ENCODE results near the gene OTX1.

The OTX1 gene

DNA sequence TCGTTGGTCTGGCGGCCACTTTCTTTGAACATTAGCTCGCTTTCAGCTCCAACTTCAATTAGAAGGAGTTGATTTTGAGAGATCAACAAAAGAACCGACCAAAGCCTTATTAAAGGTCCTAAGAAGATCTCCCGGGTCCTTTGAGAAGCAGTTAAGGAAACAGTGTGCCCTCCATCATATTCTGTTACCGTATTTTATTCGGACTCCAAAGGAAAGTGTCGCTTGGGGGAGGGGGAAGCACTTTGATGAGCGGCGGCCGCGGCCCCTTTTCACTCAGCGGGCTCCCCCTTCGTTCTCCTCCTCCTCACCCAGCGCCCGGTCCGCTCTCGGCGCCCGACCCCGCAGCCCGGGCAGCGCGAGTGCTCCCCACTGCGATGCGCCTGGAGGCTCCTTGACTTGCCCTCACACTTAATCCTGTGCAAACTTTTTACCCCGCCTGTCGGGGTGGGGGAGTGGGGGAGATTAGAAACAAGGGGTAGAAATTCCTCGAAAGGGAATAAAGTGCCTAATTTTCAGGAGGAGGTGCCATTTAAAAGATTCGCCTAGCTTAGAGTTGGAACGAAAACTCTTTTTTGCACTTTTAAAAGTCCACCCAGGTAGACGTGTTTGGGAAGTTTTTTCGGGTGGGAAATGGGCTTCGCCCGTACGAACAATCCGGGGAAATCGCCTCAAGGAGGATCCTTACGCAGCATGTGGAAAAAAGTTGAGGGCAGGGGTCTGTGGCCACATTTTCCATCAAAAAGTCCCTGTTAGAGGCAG lies 1.2 kb upstream of the OTX1 start:
- H3K4me3 ChIP-seq (ENCODE audit: low read depth, low read length), result peak overlapping the region; percentile 67
- no peak for DNase-seq (ENCODE audit: low read depth)
- TF ChIP-seq, protein P1, sequence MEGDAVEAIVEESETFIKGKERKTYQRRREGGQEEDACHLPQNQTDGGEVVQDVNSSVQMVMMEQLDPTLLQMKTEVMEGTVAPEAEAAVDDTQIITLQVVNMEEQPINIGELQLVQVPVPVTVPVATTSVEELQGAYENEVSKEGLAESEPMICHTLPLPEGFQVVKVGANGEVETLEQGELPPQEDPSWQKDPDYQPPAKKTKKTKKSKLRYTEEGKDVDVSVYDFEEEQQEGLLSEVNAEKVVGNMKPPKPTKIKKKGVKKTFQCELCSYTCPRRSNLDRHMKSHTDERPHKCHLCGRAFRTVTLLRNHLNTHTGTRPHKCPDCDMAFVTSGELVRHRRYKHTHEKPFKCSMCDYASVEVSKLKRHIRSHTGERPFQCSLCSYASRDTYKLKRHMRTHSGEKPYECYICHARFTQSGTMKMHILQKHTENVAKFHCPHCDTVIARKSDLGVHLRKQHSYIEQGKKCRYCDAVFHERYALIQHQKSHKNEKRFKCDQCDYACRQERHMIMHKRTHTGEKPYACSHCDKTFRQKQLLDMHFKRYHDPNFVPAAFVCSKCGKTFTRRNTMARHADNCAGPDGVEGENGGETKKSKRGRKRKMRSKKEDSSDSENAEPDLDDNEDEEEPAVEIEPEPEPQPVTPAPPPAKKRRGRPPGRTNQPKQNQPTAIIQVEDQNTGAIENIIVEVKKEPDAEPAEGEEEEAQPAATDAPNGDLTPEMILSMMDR (IDR thresholded peaks at IDR 0.05; ENCODE audit: insufficient read depth, low read depth, low read length, missing control alignments), result no peak

DNA sequence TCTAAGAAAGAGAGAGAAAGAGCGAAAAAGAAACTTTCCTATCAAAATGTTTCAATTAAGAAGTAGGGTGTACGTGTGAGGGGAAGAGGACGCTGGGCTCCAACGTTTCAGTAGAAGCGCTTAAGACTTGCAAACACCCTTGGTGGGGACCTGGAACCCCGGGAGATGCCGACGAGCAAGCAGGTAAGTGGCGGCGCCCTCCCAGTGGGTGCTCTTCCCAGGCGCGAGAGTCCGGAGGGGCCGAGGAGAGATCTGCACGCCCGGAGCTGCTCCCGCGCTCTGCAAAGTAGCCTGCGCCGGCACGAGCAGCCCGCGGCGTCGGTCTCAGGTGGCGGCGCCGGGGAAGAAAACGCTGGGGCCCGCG lies 678 bp upstream of the OTX1 start:
- peak; percentile 48 for DNase-seq (ENCODE audit: low read depth)
- H3K4me3 ChIP-seq (ENCODE audit: low read depth, low read length), result peak overlapping the region; percentile 67
- TF ChIP-seq, protein P1 (IDR thresholded peaks at IDR 0.05; ENCODE audit: insufficient read depth, low read depth, low read length, missing control alignments), result no peak

DNA sequence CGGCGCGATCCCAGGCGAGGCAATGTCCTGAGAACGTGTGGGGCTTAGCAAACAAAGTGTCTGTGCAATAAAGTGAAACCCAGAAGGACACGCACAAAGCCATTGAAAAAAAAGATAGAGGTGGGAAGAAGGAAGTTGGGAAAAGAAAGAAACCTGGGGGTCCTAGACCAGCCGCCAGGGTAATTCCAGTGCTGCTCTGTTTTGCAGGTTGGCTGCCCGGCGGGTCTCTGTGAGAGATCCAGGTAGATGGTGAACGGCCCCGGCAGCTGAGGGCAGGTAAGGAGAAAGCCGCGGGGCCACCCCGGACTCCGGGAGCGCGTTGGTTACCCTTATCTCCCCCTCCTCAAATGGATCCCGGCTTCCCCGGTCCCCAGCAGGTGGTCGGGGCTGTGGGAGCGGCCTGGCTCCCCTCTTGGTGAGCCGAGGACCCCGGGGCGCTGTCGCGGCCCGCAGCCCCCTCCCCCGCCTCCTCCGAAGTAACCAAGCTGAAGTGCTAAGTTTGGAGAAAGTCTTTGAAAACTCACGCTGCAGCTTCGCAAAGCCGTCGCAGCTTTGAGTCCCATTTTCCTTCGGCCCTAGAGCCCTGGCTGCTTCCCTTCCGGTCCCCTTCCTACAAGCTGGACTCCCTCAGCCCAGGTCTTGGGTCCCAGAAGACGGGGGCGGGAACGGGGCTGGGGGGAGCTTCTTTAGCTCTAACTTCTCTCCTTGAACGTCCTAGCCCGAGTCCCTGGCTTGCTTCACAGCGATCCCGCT lies 588 bp downstream of the OTX1 start:
- peak overlapping the region; percentile 68 for H3K4me3 ChIP-seq (ENCODE audit: low read depth, low read length)
- DNase-seq (ENCODE audit: low read depth), result peak; percentile 7
- TF ChIP-seq, protein P1 (IDR thresholded peaks at IDR 0.05; ENCODE audit: insufficient read depth, low read depth, low read length, missing control alignments), result no peak

DNA sequence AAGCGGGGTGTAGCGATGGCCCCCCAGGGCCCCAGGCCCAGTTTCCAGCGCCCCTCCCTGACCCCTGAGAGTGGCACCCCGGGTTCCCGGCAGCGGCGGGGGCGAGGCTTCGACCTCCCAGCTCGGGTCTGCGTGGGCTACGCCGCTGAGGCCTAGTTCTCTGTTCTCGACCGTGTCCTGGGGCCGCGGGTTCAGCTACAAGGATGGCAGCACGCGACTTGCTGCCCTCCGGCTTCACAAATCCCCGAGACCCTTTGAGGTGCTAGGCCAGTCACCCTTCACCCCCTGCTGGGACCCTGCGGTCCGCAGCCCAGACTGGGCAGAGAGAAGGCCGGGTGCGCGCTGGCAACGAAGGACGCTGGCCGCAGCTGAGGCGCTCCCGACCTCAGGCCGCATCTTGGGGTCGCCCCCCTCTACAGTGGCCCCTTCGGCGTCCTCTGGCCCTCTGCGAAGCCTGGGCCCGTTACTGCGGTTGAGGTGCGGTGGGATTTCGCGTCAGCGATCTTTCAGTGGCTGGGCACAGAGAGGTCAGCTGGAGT lies 1.2 kb downstream of the OTX1 start:
- no peak for DNase-seq (ENCODE audit: low read depth)
- TF ChIP-seq, protein P1 (IDR thresholded peaks at IDR 0.05; ENCODE audit: insufficient read depth, low read depth, low read length, missing control alignments), result no peak
- no peak overlapping the region for H3K4me3 ChIP-seq (ENCODE audit: low read depth, low read length)

DNA sequence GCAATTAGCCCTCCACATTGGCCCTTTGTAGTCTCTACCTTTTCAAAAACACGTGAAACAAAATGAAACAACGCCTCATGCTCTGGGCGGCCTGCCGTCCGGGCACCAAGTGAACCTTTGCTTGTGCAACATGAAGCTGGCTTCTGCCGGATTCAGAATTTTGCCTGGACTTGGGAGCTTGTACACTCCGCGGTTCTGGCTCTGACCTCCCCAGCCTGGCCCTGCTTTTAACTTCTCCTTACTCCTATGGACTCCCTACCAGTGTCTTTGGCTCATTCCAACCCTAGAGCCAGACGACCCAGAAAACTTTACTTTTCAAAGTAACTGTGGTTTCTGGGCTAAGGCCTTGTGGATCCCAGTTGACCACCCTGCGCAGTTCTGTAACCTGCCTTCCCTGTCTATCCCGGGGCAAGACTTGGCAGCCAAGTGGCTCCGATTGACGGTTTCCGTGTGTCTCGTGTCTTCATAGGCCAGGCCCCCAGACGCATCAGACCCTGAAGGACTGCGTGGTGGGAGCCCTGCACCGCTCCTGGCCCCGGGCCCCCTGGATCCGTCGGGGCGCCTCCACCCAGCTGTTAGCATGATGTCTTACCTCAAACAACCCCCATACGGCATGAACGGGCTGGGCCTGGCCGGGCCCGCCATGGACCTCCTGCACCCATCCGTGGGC lies 1.9 kb downstream of the OTX1 start:
- TF ChIP-seq, protein P1 (IDR thresholded peaks at IDR 0.05; ENCODE audit: insufficient read depth, low read depth, low read length, missing control alignments), result no peak
- H3K4me3 ChIP-seq (ENCODE audit: low read depth, low read length), result no peak overlapping the region
- DNase-seq (ENCODE audit: low read depth), result no peak

DNA sequence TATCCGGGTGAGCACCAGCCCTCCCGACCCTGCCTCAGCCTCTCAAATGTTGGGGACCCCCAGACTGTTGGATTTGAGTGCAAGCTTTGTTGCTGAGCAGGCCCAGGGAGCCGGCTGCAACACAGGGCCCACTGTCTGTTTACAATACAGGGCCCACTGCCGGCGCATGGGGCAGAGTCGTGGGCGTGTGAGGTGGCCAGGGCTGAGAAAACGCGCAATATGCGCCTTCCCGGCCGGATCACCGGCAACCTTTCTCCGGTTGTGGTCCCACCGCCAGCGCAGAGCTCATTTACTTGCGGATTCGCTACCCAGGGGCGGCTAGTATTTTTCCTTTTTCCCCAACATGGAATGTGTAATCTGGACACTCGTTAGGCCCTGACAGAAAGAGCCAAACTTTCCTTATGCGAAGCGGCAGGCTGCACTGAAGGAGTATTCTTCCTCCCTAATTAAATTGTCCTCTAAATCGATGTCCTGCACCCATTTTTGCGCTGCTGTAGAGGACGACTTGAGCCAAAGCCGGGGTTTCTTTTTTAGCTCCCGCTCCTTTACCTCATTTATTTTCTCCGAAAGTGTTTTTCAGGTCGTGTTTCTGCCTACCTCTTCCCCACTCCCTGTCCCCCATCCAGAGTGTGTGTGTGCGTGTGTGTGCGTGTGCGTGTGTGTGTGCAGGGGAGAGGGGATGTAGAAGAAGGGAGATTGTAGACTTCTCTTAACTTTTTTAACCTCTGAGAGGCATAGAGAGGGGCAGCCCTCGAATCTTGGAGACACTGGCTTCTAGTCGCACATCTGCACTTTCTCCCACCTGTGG lies 2.7 kb downstream of the OTX1 start:
- no peak for DNase-seq (ENCODE audit: low read depth)
- TF ChIP-seq, protein P1 (IDR thresholded peaks at IDR 0.05; ENCODE audit: insufficient read depth, low read depth, low read length, missing control alignments), result no peak
- no peak overlapping the region for H3K4me3 ChIP-seq (ENCODE audit: low read depth, low read length)

Measured in GM12865 (cell line).